Mesothelial cell of epicardium (in vitro differentiated cells): ENCODE results near the gene PIEZO2. TPM values are rescaled to one million over a fixed set of nuclear protein-coding genes. Genes with fewer than 3 reads are reported as not detected.

Source experiments
- DNase-seq, 2 experiments: peaks; one replicate each; pipeline ENCODE4 v3.0.0; 2021; ENCODE audit warnings: low spot score in 2 of 2; ENCODE audit not compliant: unreplicated experiment in 2 of 2
- H3K27ac Mint-ChIP-seq: 2 replicates; pipeline ENCODE4 v1.8.0; 2021; ENCODE audit warnings: mixed read lengths
- H3K27me3 Mint-ChIP-seq: 2 replicates; pipeline ENCODE4 v1.8.0; 2021; ENCODE audit warnings: low read depth, mixed read lengths
- H3K36me3 Mint-ChIP-seq: 2 replicates; pipeline ENCODE4 v1.8.0; 2021; ENCODE audit warnings: mixed read lengths
- H3K4me1 Mint-ChIP-seq: 2 replicates; pipeline ENCODE4 v1.8.0; 2021; ENCODE audit warnings: mixed read lengths
- H3K4me3 Mint-ChIP-seq: 2 replicates; pipeline ENCODE4 v1.8.0; 2021; ENCODE audit warnings: mild to moderate bottlenecking, moderate library complexity, mixed read lengths
- H3K9me3 Mint-ChIP-seq: 2 replicates; pipeline ENCODE4 v1.8.0; 2021; ENCODE audit warnings: mixed read lengths
- total RNA-seq: library from RNA; stranded (reverse); gene quantifications from 3 replicates; pipeline ENCODE4 v1.2.1, GENCODE V29; 2021
- TF ChIP-seq, protein P1 (sequence below): fragments of 200-600 bp; sonication (generic); IDR thresholded peaks from one replicate; pipeline ENCODE4 v1.5.0; 2021; ENCODE audit warnings: antibody characterized with exemption; ENCODE audit not compliant: unreplicated experiment

The PIEZO2 gene
- total RNA-seq, 1 donor from 2014 or later, result 36.7 TPM

DNA sequence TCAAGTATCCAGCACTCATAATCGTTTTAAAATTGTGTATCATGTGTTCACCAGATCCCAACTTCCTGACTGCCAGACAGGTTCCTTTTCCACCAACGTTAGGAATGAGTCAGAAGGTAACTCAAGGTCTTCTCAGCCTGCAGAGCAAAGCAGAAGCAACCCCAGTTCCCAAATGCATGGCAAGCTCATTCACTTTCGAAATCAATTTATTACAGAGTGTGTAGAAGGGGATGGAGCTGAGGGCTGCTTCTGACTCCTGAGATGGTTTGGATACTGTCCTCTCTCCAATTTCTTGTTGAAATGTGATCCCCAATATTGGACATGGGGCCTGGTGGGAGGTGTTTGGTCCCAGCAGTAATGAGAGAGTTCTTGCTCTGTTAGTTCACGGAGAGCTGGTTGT lies 114.5 kb downstream of the PIEZO2 start:
- no peak overlapping the region for H3K4me3 Mint-ChIP-seq
- no peak for DNase-seq
- TF ChIP-seq, protein P1, sequence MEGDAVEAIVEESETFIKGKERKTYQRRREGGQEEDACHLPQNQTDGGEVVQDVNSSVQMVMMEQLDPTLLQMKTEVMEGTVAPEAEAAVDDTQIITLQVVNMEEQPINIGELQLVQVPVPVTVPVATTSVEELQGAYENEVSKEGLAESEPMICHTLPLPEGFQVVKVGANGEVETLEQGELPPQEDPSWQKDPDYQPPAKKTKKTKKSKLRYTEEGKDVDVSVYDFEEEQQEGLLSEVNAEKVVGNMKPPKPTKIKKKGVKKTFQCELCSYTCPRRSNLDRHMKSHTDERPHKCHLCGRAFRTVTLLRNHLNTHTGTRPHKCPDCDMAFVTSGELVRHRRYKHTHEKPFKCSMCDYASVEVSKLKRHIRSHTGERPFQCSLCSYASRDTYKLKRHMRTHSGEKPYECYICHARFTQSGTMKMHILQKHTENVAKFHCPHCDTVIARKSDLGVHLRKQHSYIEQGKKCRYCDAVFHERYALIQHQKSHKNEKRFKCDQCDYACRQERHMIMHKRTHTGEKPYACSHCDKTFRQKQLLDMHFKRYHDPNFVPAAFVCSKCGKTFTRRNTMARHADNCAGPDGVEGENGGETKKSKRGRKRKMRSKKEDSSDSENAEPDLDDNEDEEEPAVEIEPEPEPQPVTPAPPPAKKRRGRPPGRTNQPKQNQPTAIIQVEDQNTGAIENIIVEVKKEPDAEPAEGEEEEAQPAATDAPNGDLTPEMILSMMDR, result no peak
- no peaks in the 10 kb centered on the region for H3K27me3 Mint-ChIP-seq
- H3K4me1 Mint-ChIP-seq, result peaks cover 11% of the 10 kb centered on the region
- H3K27ac Mint-ChIP-seq, result no peak overlapping the region
- no peaks in the 10 kb centered on the region for H3K9me3 Mint-ChIP-seq
- H3K36me3 Mint-ChIP-seq, result no peaks in the 10 kb centered on the region

DNA sequence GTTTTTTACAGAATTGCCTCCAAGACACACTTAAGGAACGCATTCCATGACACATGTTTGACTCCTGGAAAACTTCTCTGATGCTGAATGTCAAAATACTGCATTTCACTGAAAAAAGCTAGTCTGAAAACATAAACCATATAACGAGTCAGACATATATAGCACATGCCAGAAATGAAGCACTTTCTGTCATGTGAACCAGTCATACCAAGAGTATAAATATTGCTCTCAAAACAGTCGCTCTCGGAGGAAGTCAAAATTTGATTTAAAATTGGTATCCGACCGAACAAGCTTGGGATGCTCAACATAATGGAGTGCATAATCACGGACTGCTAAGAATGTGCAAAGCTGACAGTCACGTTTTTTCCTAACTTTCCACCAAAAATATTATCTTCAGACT lies 115.9 kb downstream of the PIEZO2 start:
- no peak for DNase-seq
- no peak overlapping the region for H3K4me3 Mint-ChIP-seq
- no peaks in the 10 kb centered on the region for H3K36me3 Mint-ChIP-seq
- TF ChIP-seq, protein P1, result no peak
- H3K4me1 Mint-ChIP-seq, result peaks cover 11% of the 10 kb centered on the region
- H3K27ac Mint-ChIP-seq, result no peak overlapping the region
- no peaks in the 10 kb centered on the region for H3K27me3 Mint-ChIP-seq
- H3K9me3 Mint-ChIP-seq, result no peaks in the 10 kb centered on the region

GRCh38 chr18:11031966-11032365 lies 117.4 kb downstream of the PIEZO2 start:
- H3K4me1 Mint-ChIP-seq, result peaks cover 2% of the 10 kb centered on the region
- no peaks in the 10 kb centered on the region for H3K36me3 Mint-ChIP-seq
- H3K4me3 Mint-ChIP-seq, result no peak overlapping the region
- TF ChIP-seq, protein P1, result no peak
- H3K27ac Mint-ChIP-seq, result no peak overlapping the region
- DNase-seq, result no peak
- no peaks in the 10 kb centered on the region for H3K27me3 Mint-ChIP-seq
- no peaks in the 10 kb centered on the region for H3K9me3 Mint-ChIP-seq

GRCh38 chr18:11029021-11029420 lies 120.3 kb downstream of the PIEZO2 start:
- Mint-ChIP-seq H3K36me3 (no peaks in the 10 kb centered on the region), H3K27me3 (no peaks in the 10 kb centered on the region), H3K27ac (no peak overlapping the region), H3K4me3 (no peak overlapping the region), H3K9me3 (no peaks in the 10 kb centered on the region), H3K4me1 (no peaks in the 10 kb centered on the region)
- DNase-seq, result no peak
- TF ChIP-seq, protein P1, result no peak

GRCh38 chr18:11027862-11028261 lies 121.5 kb downstream of the PIEZO2 start:
- H3K27ac Mint-ChIP-seq, result no peak overlapping the region
- H3K4me1 Mint-ChIP-seq, result no peaks in the 10 kb centered on the region
- TF ChIP-seq, protein P1, result no peak
- no peak for DNase-seq
- H3K27me3 Mint-ChIP-seq, result no peaks in the 10 kb centered on the region
- H3K4me3 Mint-ChIP-seq, result no peak overlapping the region
- no peaks in the 10 kb centered on the region for H3K36me3 Mint-ChIP-seq
- no peaks in the 10 kb centered on the region for H3K9me3 Mint-ChIP-seq

- TF ChIP-seq, protein P1, result no peak
- H3K36me3 Mint-ChIP-seq, result no peaks in the 10 kb centered on the region
- no peak for DNase-seq
- H3K27me3 Mint-ChIP-seq, result no peaks in the 10 kb centered on the region
- H3K4me3 Mint-ChIP-seq, result no peak overlapping the region
- H3K9me3 Mint-ChIP-seq, result no peaks in the 10 kb centered on the region
- peaks cover 8% of the 10 kb centered on the region for H3K4me1 Mint-ChIP-seq
- no peak overlapping the region for H3K27ac Mint-ChIP-seq
Observed at GRCh38 chr18:11025671-11026070, 123.7 kb downstream of the PIEZO2 start.
